Activated naive CD4-positive, alpha-beta T cell treated with anti-CD3 and anti-CD28 coated beads, Interleukin-2, amount 10 ng/mL, durations not matched to agents 7 days and 5 days (primary cell): ENCODE results near the gene LY6G6D.
A peak's percentile ranks its signal among the peaks of the same experiment; 100 is the strongest.

ENCODE experiments used
- CTCF ChIA-PET: fragments of 350-600 bp; sonication (Branson Sonifier 250); formaldehyde crosslinking; loops from one replicate; lab custom pipeline; 2021; ENCODE audit warnings: antibody characterized with exemption; lab: Charles Lee
- DNase-seq: peaks from one replicate; pipeline ENCODE4 v3.0.0-alpha.2; 2020
- H3K27ac Mint-ChIP-seq: one replicate; pipeline ENCODE4 v1.8.0; 2021; ENCODE audit warnings: mild to moderate bottlenecking, moderate library complexity, mixed read lengths
- H3K27me3 Mint-ChIP-seq: one replicate; pipeline ENCODE4 v1.8.0; 2021; ENCODE audit warnings: mild to moderate bottlenecking, mixed read lengths
- H3K36me3 Mint-ChIP-seq: one replicate; pipeline ENCODE4 v1.8.0; 2021; ENCODE audit warnings: mixed read lengths
- H3K4me1 Mint-ChIP-seq: one replicate; pipeline ENCODE4 v1.8.0; 2021; ENCODE audit warnings: mixed read lengths
- H3K4me3 Mint-ChIP-seq: one replicate; pipeline ENCODE4 v1.8.0; 2021; ENCODE audit warnings: mild to moderate bottlenecking, moderate library complexity, mixed read lengths
- H3K9me3 Mint-ChIP-seq: one replicate; pipeline ENCODE4 v1.8.0; 2021; ENCODE audit warnings: mixed read lengths

LY6G6D gene

DNA sequence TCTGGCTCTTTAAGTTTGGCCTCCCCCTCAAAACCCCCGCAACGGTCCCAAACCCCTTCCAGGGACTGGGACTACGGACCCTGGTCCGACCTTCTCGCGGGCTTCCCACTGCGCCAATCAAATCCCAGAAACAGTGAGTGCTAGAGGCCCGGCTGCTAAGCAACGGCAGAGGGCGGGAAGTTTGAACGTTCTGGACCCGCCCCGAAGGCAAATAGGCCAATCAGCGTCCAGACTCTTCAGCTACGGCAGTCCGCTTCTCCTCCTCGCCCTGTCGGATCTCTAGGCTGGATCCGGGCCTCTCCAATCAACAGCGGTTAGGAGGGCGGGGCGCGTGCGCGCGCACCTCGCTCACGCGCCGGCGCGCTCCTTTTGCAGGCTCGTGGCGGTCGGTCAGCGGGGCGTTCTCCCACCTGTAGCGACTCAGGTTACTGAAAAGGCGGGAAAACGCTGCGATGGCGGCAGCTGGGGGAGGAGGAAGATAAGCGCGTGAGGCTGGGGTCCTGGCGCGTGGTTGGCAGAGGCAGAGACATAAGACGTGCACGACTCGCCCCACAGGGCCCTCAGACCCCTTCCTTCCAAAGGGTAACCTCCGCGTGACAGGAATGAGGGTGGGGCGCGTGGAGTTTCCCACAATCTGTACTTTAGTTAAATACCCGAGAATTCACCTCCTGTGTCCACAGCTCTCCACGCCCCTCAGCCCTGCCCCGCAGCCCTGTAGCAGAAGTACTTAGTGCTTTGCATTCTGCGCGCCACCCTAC lies 24.7 kb downstream of the LY6G6D start, which contains the start of gene MSH5:
Gene MSH5 (plus strand): TSS at position 367 of the 758 bp plus-strand sequence. CDS start 462 bp downstream, outside the sequence.
- peak; percentile 98 for DNase-seq
- Mint-ChIP-seq H3K36me3 (peaks cover 42% of the 10 kb centered on the region), H3K4me1 (peaks cover 52% of the 10 kb centered on the region), H3K4me3 (peak within 1 kb of the TSS; percentile 100), H3K27me3 (peaks cover 5% of the 10 kb centered on the region), H3K27ac (peak within 1 kb of the TSS; percentile 93), H3K9me3 (no peaks in the 10 kb centered on the region)
- CTCF ChIA-PET = interaction anchor here (0.7 to 3.7 kb wide), 12 partner anchors 8 to 218 kb away, joined by 3 to 23 read pairs (median 4); partner anchors contain the start of genes ATP6V1G2 and DDAH2

DNA sequence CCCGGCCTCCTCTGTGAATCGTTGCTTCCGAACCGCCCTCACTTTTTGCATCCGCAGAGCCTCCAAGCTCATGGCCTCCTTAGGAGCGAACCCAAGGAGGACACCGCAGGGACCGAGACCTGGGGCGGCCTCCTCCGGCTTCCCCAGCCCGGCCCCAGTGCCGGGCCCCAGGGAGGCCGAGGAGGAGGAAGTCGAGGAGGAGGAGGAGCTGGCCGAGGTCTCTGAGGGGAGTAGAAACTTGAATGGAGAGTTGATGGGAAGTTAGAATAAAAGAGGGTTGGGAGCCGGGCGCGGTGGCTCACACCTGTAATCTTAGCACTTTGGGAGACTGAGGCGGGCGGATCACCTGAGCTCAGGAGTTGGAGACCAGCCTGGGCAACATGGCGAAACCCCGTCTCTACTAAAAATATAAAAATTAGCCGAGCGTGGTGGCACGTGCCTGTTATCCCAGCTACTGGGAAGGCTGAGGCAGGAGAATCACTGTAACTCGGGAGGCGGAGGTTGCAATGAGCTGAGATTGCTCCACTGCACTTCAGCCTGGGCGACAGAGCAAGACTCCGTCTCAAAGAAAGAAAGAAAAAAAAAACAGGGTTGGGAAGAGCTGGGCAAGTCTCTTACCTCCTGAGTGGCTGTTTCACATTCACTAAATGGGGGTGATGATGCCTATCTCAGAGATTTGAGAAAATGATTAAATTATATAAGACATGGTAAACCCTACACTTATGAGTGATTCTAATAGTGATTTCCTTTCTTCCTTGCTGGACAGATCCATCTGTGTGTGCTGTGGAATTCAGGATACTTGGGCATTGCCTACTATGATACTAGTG lies 25.5 kb downstream of the LY6G6D start:
- Mint-ChIP-seq H3K9me3 (no peaks in the 10 kb centered on the region), H3K36me3 (peaks cover 38% of the 10 kb centered on the region), H3K4me1 (peaks cover 52% of the 10 kb centered on the region), H3K27ac (peak overlapping the region; percentile 93), H3K4me3 (peak overlapping the region; percentile 100), H3K27me3 (peaks cover 5% of the 10 kb centered on the region)
- CTCF ChIA-PET = interaction anchor here (0.7 to 2.7 kb wide), 7 partner anchors 7 to 190 kb away, joined by 3 to 13 read pairs (median 3); partner anchors contain the start of gene DDAH2
- no peak for DNase-seq

DNA sequence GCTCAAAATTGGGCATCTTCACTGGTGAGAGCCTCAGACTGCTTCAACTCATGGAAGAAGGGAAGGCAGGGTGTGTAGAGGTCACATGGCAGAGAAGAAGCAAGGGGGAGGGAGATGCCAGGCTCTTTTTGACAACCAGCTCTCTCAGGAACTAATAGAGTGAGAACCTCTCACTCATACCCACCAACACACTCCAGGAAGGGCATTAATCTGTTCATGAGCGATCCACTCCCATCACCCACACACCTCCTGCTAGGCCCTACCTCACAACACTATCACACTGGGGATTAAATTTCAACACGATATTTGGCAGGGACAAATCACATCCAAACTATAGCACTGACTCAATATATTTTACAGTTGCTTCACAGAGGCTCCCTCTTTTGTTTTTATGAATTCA lies 26.7 kb downstream of the LY6G6D start:
- no peak for DNase-seq
- Mint-ChIP-seq H3K9me3 (no peaks in the 10 kb centered on the region), H3K4me3 (peak overlapping the region; percentile 100), H3K27me3 (peaks cover 5% of the 10 kb centered on the region), H3K36me3 (peaks cover 32% of the 10 kb centered on the region), H3K4me1 (peaks cover 49% of the 10 kb centered on the region), H3K27ac (peak overlapping the region; percentile 51)
- CTCF ChIA-PET = interaction anchor here (2.5 kb wide), 1 partner anchor 28 kb away, joined by 13 read pairs; no protein-coding TSS in a partner anchor

DNA sequence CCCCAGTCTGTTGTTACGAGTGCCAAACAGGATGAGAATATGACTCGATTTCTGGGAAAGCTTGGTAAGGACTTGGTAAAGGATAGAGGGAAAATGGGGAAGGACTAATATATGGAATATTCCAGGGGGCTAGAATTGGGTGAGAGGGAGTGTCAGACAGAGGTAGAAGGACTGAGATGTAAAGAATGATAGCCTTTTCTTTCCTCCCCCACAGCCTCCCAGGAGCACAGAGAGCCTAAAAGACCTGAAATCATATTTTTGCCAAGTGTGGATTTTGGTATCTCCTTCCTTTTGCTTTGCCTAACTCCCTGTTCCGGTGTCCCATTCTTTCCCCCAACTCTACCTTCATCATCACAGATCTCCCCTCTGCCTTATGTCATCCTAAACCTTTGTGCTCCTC lies 27.7 kb downstream of the LY6G6D start:
- H3K4me1 Mint-ChIP-seq = peaks cover 39% of the 10 kb centered on the region
- H3K4me3 Mint-ChIP-seq = no peak overlapping the region
- CTCF ChIA-PET = interaction anchor here (1.1 to 1.4 kb wide), 2 partner anchors 27 to 53 kb away, joined by 3 to 4 read pairs; partner anchors contain the start of gene VARS1
- no peak for DNase-seq
- H3K36me3 Mint-ChIP-seq = peaks cover 39% of the 10 kb centered on the region
- no peak overlapping the region for H3K27ac Mint-ChIP-seq
- no peaks in the 10 kb centered on the region for H3K9me3 Mint-ChIP-seq
- peaks cover 5% of the 10 kb centered on the region for H3K27me3 Mint-ChIP-seq

DNA sequence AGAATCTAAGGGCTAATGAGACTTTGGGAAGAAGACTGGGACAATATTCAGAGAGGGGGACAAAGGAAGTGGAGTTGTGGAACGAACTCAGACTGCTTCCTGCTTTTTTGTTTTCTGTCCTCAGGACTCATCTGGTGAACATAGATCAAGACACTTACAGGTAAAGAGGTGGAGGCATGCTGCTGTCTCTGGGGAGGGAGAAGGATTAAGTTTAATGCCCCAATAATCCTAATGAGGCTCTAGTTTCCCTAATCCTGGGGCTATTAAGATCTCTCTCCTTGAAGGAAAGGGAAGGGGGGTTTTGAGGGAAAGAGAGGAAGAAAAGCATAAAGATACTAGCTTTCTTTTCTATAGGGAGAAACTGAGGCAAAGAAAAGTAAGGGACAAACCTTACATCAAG lies 29.3 kb downstream of the LY6G6D start:
- CTCF ChIA-PET = interaction anchor here (0.6 to 3.3 kb wide), 2 partner anchors 9 to 25 kb away, joined by 3 to 9 read pairs; no protein-coding TSS in a partner anchor
- Mint-ChIP-seq H3K4me3 (no peak overlapping the region), H3K9me3 (no peaks in the 10 kb centered on the region), H3K4me1 (peaks cover 23% of the 10 kb centered on the region), H3K36me3 (peaks cover 44% of the 10 kb centered on the region), H3K27me3 (peaks cover 5% of the 10 kb centered on the region), H3K27ac (peak overlapping the region; percentile 1)
- no peak for DNase-seq

DNA sequence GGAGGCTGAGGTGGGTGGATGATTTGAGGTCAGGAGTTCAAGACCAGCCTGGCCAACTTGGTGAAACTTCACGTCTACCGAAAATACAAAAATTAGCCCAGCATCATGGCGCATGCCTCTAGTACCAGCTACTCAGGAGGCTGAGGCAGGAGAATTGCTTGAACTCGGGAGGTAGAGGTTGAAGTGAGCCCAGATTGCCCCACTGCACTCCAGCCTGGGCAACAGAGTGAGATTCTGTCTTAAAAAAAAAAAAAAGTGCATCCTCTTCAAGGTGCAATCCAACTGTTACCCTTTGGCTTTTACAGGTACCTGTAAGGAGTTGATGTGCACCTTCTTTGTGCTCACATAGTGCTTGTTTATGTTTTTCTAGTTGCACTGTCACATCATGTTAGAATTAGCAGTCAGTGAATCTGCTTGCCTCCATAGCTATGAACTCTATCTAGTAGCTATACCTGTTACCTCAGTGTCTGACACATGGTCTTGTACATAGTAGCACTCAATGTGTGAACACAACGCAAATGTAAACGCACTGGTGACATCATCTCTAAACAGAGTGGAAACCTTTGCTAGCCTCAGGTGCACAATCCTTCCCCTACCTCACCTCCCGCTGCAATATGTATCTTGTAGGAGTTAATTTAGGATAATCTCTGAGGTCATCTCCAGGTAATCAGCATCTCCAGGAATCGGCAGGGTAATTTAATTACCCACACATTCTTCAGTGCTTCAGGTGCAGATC lies 34.3 kb downstream of the LY6G6D start:
- CTCF ChIA-PET = interaction anchor here (0.6 kb wide), 1 partner anchor 45 kb away, joined by 3 read pairs; no protein-coding TSS in a partner anchor

DNA sequence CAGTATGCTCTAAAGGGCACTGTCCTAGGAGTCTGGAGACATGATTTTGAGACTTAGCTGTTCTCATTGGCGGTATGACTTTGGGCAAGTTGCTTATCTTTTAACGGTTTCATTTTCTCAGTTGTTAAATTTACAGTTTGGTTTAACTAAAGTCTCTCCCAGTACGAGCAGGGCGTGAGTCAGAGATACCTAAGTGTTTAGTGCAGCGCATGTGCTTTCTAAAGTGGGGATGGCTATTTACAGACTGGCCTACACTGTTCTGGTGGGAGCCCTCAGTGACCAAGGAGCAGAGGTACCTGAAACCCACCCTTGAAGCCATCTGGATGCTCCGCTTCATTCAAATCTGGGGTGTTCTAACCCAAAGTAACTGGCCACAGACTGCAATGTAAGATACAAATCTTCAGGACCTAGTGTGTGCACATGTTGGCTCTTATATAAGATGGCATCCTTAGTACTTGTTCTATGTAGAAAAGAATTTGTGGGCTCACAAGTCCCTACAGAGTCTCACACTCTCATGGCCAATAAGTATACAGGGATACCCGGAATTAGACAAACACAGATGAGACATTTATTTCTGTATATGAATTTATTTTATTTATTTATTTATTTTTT lies 35.4 kb downstream of the LY6G6D start:
- no peaks in the 10 kb centered on the region for H3K9me3 Mint-ChIP-seq
- CTCF ChIA-PET = no interaction called here
- no peak for DNase-seq

More for the DNA sequence above, 34.3 kb downstream of the LY6G6D start:
- Mint-ChIP-seq H3K4me3 (no peak overlapping the region), H3K9me3 (no peaks in the 10 kb centered on the region), H3K4me1 (no peaks in the 10 kb centered on the region), H3K27ac (peak overlapping the region; percentile 50), H3K36me3 (peaks cover 18% of the 10 kb centered on the region), H3K27me3 (no peaks in the 10 kb centered on the region)
- DNase-seq = no peak

DNA sequence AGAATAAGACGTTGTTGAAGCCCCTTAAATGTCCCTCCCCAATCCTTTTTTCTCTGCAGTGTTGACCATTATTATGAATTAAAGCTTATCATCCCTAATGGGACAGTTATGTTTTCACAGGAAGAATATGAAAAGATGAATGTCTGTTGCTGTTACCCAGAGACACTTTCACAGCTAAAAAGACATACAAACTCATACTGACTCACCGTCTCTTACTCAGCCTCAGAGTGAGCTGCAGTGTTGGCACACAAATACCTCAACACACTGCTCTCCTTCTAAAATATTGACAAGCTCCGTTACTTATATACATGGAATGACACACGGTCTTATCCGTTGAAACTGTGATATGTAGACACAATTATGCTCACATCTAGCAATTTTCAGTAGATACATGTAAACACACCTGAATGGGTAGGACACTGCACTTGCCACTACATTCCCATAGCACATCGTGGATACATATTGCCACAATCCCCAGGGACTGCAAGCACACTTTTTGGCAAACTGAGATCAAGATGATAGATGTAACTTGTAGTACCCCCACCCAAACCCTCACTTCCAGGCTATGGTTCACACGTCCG lies 37.7 kb downstream of the LY6G6D start:
- no peak overlapping the region for H3K4me3 Mint-ChIP-seq
- CTCF ChIA-PET = interaction anchor here (0.8 to 0.9 kb wide), 2 partner anchors 9 to 37 kb away, joined by 3 read pairs; no protein-coding TSS in a partner anchor
- no peaks in the 10 kb centered on the region for H3K27me3 Mint-ChIP-seq
- no peaks in the 10 kb centered on the region for H3K4me1 Mint-ChIP-seq
- peaks cover 8% of the 10 kb centered on the region for H3K36me3 Mint-ChIP-seq
- no peak for DNase-seq
- no peaks in the 10 kb centered on the region for H3K9me3 Mint-ChIP-seq
- no peak overlapping the region for H3K27ac Mint-ChIP-seq

More for the DNA sequence above, 35.4 kb downstream of the LY6G6D start:
- Mint-ChIP-seq H3K36me3 (peaks cover 14% of the 10 kb centered on the region), H3K4me3 (no peak overlapping the region), H3K27me3 (no peaks in the 10 kb centered on the region), H3K27ac (peak overlapping the region; percentile 12), H3K4me1 (no peaks in the 10 kb centered on the region)

DNA sequence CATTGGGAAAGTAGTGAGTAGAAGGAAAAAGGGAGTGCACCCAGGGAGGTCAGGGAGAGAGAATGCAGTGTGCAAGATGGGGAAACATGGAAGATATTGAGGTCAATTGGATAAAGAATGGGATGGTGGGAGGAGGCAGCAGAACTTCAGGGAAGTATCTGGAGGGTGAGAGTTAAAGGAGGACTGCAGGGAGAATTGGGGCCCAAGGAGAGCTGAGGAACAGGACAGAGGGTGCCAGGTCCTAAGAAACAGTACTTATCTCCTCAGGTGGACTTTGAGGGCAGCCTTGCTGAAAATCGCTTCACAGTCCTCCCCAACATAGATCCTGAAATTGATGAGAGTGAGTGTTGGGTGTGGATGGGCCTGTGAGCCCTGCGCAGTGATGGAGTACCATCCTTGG lies 43.1 kb downstream of the LY6G6D start:
- CTCF ChIA-PET = interaction anchor here (3.1 kb wide), 1 partner anchor 11 kb away, joined by 16 read pairs; no protein-coding TSS in a partner anchor
- DNase-seq = no peak
- H3K4me1 Mint-ChIP-seq = peaks cover 4% of the 10 kb centered on the region
- H3K9me3 Mint-ChIP-seq = no peaks in the 10 kb centered on the region
- peaks cover 34% of the 10 kb centered on the region for H3K36me3 Mint-ChIP-seq
- no peak overlapping the region for H3K27ac Mint-ChIP-seq
- no peak overlapping the region for H3K4me3 Mint-ChIP-seq
- H3K27me3 Mint-ChIP-seq = no peaks in the 10 kb centered on the region

DNA sequence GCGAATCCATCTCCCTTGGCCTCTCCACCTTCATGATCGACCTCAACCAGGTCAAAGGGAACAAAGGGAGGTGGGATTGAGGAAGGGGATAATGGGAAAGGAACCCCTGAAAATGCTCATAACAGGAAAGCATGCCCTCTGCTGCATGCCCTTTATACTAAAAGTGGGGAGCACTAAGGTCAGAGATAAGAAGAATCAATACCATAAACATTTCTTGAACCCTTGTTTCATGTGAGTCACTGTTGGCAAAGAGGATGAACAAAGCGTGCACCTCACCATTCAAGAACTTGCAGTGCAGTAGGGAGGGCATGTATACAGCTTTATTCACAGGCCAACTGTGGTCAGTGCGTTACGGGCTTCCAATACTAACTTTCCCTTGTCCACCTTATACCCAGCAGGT lies 45.6 kb downstream of the LY6G6D start:
- no peak for DNase-seq
- no peaks in the 10 kb centered on the region for H3K9me3 Mint-ChIP-seq
- H3K4me1 Mint-ChIP-seq = peaks cover 20% of the 10 kb centered on the region
- H3K4me3 Mint-ChIP-seq = no peak overlapping the region
- CTCF ChIA-PET = interaction anchor here (3.1 kb wide), 1 partner anchor 9 kb away, joined by 16 read pairs; no protein-coding TSS in a partner anchor
- no peak overlapping the region for H3K27ac Mint-ChIP-seq
- peaks cover 43% of the 10 kb centered on the region for H3K36me3 Mint-ChIP-seq
- no peaks in the 10 kb centered on the region for H3K27me3 Mint-ChIP-seq

DNA sequence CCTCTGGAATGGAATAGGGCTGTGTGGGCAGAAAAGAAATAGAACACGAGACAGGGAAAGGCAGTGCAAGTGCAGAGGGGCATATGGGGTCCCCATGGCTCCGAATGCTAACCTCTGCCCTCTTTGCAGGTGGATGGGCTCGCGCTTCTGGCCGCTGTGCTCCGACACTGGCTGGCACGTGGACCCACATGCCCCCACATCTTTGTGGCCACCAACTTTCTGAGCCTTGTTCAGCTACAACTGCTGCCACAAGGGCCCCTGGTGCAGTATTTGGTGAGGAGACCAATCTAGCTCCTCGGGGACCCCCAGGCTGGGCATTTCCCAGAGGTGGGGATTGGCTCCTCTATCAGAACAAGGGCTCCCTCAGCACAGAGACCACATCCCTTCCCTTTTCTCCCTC lies 46.2 kb downstream of the LY6G6D start:
- Mint-ChIP-seq H3K9me3 (no peaks in the 10 kb centered on the region), H3K4me3 (no peak overlapping the region), H3K36me3 (peaks cover 43% of the 10 kb centered on the region), H3K4me1 (peaks cover 20% of the 10 kb centered on the region), H3K27ac (no peak overlapping the region), H3K27me3 (no peaks in the 10 kb centered on the region)
- CTCF ChIA-PET = interaction anchor here (3.1 kb wide), 1 partner anchor 8 kb away, joined by 16 read pairs; no protein-coding TSS in a partner anchor
- DNase-seq = no peak

DNA sequence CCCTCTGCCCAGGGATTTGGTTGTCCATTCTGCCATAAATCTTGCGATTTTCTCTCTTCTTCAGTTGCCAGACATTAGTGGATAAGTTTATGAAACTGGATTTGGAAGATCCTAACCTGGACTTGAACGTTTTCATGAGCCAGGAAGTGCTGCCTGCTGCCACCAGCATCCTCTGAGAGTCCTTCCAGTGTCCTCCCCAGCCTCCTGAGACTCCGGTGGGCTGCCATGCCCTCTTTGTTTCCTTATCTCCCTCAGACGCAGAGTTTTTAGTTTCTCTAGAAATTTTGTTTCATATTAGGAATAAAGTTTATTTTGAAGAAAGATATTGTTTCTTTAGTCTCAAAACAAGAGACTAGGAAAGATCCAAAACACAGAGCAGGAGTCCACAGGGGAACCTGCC lies 47.2 kb downstream of the LY6G6D start, which contains the start of gene SAPCD1:
Gene SAPCD1 (plus strand): TSS at position 301 of the 400 bp plus-strand sequence. CDS start 399 bp downstream, outside the sequence.
- Mint-ChIP-seq H3K27ac (no peak within 1 kb of the TSS), H3K27me3 (no peaks in the 10 kb centered on the region), H3K4me3 (no peak within 1 kb of the TSS), H3K36me3 (peaks cover 43% of the 10 kb centered on the region), H3K9me3 (no peaks in the 10 kb centered on the region), H3K4me1 (peaks cover 20% of the 10 kb centered on the region)
- DNase-seq = no peak
- CTCF ChIA-PET = no interaction called here
